ENCODE data around the gene UBE2F.
A peak's percentile ranks its signal among the peaks of the same experiment; 100 is the strongest.

The UBE2F gene

DNA sequence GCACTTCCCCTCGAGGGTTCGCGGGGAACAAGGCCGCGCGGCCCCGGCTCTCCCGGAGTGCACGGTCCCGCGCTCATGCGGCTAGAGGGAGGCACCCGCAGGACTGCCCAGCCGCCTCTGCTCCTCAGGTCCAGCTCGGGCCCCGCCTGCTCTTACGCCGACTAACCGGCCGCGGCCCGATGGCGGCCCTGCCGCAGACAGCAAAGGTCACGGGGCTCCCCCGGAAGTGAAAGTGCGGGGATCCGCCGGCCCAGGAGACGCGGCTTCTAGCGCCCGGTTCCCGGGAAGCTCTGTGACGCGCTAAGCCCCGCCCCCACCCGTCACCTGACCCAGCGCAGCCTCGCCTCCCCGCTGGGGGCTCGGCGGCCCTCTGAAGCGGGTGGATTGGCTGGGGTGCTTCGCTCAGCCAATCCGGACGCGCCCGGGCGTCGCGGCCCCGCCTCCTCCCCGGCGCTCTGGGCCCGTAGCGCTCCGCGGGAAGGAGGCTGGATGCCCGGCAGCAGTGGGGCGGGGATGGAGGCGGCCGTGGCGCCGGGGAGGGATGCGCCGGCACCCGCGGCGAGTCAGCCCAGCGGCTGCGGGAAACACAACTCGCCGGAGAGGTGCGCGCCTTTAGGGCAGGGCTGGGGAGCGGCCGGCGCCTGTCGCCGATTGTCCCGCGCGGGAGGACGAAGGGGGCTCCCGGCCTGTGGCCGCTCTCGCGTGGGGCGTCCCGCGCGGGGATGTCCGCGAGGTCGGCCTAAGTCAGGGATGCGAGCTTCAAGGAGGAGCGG, 93.9 kb downstream of the UBE2F start, which contains the start of gene SCLY:
Gene SCLY (plus strand): TSS at position 460 of the 773 bp plus-strand sequence. CDS start 54 bp downstream, at position 514.
- peaks cover 6% of the 10 kb centered on the region for H3K36me3 ChIP-seq (replicated peaks; ENCODE audit: low read depth, low read length)
- peak within 1 kb of the TSS; percentile 81 for H3K4me3 ChIP-seq (ENCODE audit: low read length)
- no peaks in the 10 kb centered on the region for H4K20me1 ChIP-seq (ENCODE audit: insufficient read depth, low read length)
- H3K27ac ChIP-seq (ENCODE audit: low read length): peak within 1 kb of the TSS; percentile 21
- H3K4me1 ChIP-seq (ENCODE audit: low read length): peaks cover 32% of the 10 kb centered on the region
- peak within 1 kb of the TSS; percentile 99 for H3K4me2 ChIP-seq (ENCODE audit: low read length)
- TF ChIP-seq, protein P1, sequence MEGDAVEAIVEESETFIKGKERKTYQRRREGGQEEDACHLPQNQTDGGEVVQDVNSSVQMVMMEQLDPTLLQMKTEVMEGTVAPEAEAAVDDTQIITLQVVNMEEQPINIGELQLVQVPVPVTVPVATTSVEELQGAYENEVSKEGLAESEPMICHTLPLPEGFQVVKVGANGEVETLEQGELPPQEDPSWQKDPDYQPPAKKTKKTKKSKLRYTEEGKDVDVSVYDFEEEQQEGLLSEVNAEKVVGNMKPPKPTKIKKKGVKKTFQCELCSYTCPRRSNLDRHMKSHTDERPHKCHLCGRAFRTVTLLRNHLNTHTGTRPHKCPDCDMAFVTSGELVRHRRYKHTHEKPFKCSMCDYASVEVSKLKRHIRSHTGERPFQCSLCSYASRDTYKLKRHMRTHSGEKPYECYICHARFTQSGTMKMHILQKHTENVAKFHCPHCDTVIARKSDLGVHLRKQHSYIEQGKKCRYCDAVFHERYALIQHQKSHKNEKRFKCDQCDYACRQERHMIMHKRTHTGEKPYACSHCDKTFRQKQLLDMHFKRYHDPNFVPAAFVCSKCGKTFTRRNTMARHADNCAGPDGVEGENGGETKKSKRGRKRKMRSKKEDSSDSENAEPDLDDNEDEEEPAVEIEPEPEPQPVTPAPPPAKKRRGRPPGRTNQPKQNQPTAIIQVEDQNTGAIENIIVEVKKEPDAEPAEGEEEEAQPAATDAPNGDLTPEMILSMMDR (IDR thresholded peaks at IDR 0.05; ENCODE audit: low read depth, low read length): no peak
- no peak for TF ChIP-seq EZH2phosphoT487 (IDR thresholded peaks at IDR 0.05; ENCODE audit: low read depth)
- H3K79me2 ChIP-seq (ENCODE audit: low read length): peaks cover 34% of the 10 kb centered on the region
- no peaks in the 10 kb centered on the region for H3K27me3 ChIP-seq (ENCODE audit: low read depth, low read length)
- H3K9ac ChIP-seq (ENCODE audit: low read length): peak within 1 kb of the TSS; percentile 86
- peak within 1 kb of the TSS; percentile 7; the same call in 1 of the 2 replicates for H2AFZ ChIP-seq (ENCODE audit: low read depth, low read length)
- H3K9me3 ChIP-seq (ENCODE audit: insufficient read depth, low read length): no peaks in the 10 kb centered on the region

- H3K27me3 ChIP-seq (ENCODE audit: low read depth, low read length): no peaks in the 10 kb centered on the region
- peak overlapping the region; percentile 79 for H3K9ac ChIP-seq (ENCODE audit: low read length)
- peak overlapping the region; percentile 99 for H3K4me2 ChIP-seq (ENCODE audit: low read length)
- H3K4me3 ChIP-seq (ENCODE audit: low read length): peak overlapping the region; percentile 81
- H3K36me3 ChIP-seq (replicated peaks; ENCODE audit: low read depth, low read length): peaks cover 13% of the 10 kb centered on the region
- H3K9me3 ChIP-seq (ENCODE audit: insufficient read depth, low read length): no peaks in the 10 kb centered on the region
- TF ChIP-seq EZH2phosphoT487 (IDR thresholded peaks at IDR 0.05; ENCODE audit: low read depth): no peak
- TF ChIP-seq, protein P1 (IDR thresholded peaks at IDR 0.05; ENCODE audit: low read depth, low read length): no peak
- no peaks in the 10 kb centered on the region for H4K20me1 ChIP-seq (ENCODE audit: insufficient read depth, low read length)
- H3K27ac ChIP-seq (ENCODE audit: low read length): peak overlapping the region; percentile 14; the same call in 1 of the 2 replicates
- peak overlapping the region; percentile 7; the same call in 1 of the 2 replicates for H2AFZ ChIP-seq (ENCODE audit: low read depth, low read length)
- peaks cover 34% of the 10 kb centered on the region for H3K79me2 ChIP-seq (ENCODE audit: low read length)
- peaks cover 32% of the 10 kb centered on the region for H3K4me1 ChIP-seq (ENCODE audit: low read length)
Observed at GRCh38 chr2:238061315-238062202, 94.7 kb downstream of the UBE2F start.

DNA sequence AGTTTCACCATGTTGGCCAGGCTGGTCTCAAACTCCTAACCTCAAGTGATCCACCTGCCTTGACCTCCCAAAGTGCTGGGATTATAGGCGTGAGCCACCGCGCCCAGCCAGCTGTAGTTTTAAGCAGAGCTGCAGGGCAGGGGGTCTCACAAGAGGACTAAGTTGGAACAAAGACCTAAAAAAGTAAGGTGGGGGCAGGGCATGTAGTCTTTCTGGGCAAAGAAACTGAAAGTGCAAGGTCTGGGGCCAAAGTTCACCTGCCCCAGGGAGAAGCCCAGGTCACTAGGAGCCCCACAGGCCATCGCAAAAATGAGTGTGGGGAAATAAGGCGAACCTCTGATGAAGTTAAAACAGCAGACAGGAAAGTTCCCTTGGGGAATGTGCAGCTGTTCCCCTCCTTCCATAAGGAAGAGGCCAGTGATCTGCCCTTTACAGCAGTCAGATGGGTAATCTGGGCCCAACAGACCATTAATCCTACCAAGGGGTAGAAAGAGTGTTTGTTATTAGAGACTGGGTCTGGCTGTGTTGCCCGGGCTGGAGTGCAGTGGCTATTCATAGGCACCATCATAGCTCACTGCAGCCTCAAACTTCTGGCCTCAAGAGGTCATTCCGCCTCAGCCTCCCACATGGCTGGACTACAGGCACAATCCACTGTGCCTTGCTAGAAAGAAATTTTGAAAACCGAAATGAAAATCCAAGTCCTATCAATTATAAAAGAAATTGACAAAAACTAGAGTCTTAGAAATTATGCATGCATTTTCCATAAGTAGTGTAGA, 96.8 kb downstream of the UBE2F start:
- Histone ChIP-seq H3K27me3 (ENCODE audit: low read depth, low read length) (no peaks in the 10 kb centered on the region), H3K4me3 (ENCODE audit: low read length) (no peak overlapping the region), H4K20me1 (ENCODE audit: insufficient read depth, low read length) (no peaks in the 10 kb centered on the region), H3K36me3 (replicated peaks; ENCODE audit: low read depth, low read length) (peaks cover 24% of the 10 kb centered on the region), H3K4me2 (ENCODE audit: low read length) (peak overlapping the region; percentile 28; the same call in 1 of the 2 replicates), H3K27ac (ENCODE audit: low read length) (no peak overlapping the region), H3K4me1 (ENCODE audit: low read length) (peaks cover 32% of the 10 kb centered on the region), H3K79me2 (ENCODE audit: low read length) (peaks cover 34% of the 10 kb centered on the region), H3K9ac (ENCODE audit: low read length) (no peak overlapping the region), H3K9me3 (ENCODE audit: insufficient read depth, low read length) (no peaks in the 10 kb centered on the region), H2AFZ (ENCODE audit: low read depth, low read length) (no peak overlapping the region)
- TF ChIP-seq, protein P1 (IDR thresholded peaks at IDR 0.05; ENCODE audit: low read depth, low read length): no peak
- TF ChIP-seq EZH2phosphoT487 (IDR thresholded peaks at IDR 0.05; ENCODE audit: low read depth): no peak
